GM19193 (cell line): Measurements from ENCODE around the gene PGLYRP3.

ENCODE experiments used
- POLR2A ChIP-seq: IDR thresholded peaks from 4 replicates; pipeline ENCODE4 v1.6.1; 2011; ENCODE audit not compliant: insufficient read depth, insufficient read length; ENCODE audit errors: extremely low read depth

The PGLYRP3 gene

DNA sequence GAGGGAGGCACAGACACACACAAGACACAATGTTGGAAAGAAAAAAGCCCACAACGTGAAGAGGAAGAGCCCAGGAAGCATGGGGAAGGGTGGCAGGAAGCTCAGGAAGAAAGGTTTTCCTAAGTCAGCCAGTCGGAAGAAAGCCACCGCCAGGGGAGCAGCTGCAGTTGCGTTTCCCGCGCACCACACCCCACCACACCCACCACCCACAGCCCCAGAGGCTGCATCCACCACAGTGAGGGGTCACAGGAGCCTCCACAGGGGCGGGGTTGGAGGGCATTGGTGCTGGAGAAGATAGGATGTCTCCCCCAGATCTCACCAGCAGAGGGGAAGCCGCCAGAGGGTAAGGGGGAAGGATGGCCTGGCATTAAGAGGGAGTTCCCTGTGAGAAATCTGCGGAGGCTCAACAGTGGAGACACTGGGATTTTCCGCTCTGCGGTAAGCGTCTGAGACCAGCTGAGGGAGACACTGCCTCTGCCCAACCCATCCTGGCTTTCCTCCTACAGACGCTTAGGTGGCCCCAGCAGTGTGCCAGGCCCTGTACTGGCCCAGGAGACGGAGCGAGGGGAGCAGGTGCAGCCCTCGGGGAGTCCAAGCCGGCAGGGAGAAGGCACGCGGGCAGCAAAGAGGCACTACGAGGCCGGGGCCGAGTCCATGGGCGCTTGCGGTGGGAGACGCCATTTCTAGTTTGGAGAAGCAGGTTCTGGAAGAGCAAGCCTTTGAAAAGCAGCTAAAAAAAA is 19.8 kb downstream of the PGLYRP3 start:
- TF ChIP-seq POLR2A: no peak

DNA sequence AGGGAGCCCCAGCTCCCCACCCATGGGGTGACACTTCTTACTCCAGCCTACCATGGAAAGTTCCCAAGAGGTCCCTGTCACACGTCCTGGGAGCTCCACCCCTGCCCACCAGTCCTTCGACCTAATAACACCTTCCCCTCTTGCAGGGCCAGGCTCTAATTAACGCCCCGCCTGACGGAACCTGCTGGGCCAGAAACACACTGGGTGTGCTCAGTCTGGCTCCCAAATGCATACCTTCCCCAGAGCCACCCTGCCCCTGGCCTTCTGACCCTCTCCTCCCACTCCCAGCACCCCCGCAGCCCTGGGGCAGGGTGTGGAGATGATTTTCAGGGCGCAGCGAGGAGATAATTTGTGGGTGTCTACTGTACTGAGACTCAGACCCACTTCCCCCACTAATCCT is 20.6 kb downstream of the PGLYRP3 start:
- TF ChIP-seq POLR2A: no peak

DNA sequence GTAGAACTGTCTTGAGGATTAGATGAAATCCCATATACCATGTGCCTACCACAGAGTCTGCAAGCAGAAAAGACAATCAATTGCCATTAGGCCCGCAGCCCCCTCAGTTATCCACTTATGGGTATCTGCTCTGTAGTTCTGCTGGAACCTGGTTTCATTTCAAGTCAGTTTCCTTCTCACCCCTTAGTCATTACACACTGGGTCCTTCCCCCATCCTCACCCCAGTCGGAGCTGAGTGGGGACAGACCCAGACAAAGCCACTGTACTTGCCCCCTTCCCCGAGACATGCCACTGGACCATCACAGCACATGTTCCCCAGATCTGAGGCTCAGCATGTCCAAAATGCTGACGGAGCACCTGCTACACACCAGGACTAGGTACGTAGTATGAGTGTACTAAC is 21.2 kb downstream of the PGLYRP3 start:
- no peak for TF ChIP-seq POLR2A

- TF ChIP-seq POLR2A: no peak
Observed at GRCh38 chr1:153288634-153289275, 24.0 kb downstream of the PGLYRP3 start.

- TF ChIP-seq POLR2A: no peak
Observed at GRCh38 chr1:153277852-153278251, 34.9 kb downstream of the PGLYRP3 start.

DNA sequence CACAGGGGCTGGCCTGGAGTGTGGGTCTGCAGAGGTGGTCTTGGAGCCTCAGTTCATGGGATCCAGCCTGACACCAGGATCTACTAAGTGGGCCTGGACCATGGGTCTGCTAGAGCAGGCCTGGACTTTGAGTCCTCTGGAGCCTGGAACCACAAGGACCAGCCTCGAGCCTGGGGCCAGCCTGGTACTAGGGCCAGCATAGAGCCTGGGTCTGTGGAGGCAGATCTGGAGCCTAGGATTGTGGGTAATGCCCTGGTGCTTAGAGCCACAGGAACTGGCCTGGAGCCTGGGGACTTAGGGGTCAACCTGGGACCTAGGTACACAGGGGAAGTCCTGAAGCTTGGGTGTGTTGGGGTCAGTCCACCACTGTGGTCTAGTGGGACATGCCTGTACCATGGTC is 40.6 kb downstream of the PGLYRP3 start:
- no peak for TF ChIP-seq POLR2A

- no peak for TF ChIP-seq POLR2A
Observed at GRCh38 chr1:153271711-153272110, 41.0 kb downstream of the PGLYRP3 start.

DNA sequence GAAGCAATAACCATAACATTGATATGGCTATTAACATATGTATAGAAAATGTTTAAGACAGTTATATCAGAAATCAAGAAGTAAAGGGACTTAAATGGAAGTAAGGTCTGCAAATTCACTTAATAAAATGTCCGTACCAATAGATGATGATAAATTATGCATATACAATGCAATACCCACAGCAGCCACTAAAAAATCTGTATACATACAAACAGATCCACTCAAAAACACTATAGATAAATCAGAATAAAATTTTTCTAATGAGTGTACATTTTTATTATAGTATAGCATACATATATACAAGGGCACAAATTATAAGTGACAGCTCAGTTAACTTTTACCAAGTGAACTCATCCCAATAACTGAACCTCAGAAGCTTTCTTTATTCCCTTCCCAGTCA is 47.3 kb downstream of the PGLYRP3 start:
- no peak for TF ChIP-seq POLR2A

DNA sequence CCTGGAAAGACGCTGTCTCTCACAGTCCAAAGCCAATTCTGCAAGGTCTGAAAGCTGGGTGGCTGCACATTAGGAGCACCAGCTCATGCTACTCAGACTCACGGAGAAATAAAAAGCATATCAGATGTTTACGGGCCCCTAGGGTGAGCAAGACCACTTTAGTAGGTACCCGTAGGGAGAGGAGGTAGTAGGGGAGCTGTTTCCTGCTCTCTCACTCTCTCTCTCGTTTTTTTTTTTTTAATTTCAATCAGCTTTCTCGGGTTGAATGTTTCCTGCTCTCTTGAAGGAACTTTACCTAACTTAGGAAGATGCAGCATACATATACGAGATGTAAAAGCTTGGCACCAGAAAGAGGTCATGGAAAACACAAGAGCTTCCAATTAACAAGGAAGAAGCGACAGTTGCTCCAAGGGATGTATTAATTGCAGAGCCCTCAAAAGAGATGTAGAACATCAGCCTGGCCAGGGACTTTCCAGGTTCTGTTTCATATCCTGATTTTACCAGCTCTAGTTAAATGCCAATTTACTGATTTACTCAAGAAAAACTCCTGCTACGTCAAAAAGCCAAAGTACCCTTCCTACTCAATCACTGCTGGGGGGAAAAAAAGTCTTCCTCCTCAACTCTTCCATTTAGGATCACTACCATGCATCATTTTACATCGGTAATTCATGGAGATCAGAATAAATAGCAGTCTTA is 50.1 kb downstream of the PGLYRP3 start:
- no peak for TF ChIP-seq POLR2A

GRCh38 chr1:153262070-153262366 is 50.7 kb downstream of the PGLYRP3 start:
- TF ChIP-seq POLR2A: no peak

GRCh38 chr1:153261281-153262069 is 51.3 kb downstream of the PGLYRP3 start:
- no peak for TF ChIP-seq POLR2A

GRCh38 chr1:153260585-153261280 is 52.0 kb downstream of the PGLYRP3 start:
- no peak for TF ChIP-seq POLR2A

GRCh38 chr1:153259387-153259786 is 53.4 kb downstream of the PGLYRP3 start, which contains the start of gene LORICRIN:
Gene LORICRIN (plus strand): TSS chr1:153259687. CDS start chr1:153260950, 1,263 bp downstream.
- TF ChIP-seq POLR2A: no peak

GRCh38 chr1:153253693-153254092 is 59.1 kb downstream of the PGLYRP3 start:
- TF ChIP-seq POLR2A: no peak
